Measurements from ENCODE around the gene FAM83C. TPM values are rescaled to one million over a fixed set of nuclear protein-coding genes. Genes with fewer than 3 reads are reported as not detected.

FAM83C gene
- total and polyA plus RNA-seq, 2 donors (not counting 1 experiment from before 2014, with no cell fraction given): not detected

DNA sequence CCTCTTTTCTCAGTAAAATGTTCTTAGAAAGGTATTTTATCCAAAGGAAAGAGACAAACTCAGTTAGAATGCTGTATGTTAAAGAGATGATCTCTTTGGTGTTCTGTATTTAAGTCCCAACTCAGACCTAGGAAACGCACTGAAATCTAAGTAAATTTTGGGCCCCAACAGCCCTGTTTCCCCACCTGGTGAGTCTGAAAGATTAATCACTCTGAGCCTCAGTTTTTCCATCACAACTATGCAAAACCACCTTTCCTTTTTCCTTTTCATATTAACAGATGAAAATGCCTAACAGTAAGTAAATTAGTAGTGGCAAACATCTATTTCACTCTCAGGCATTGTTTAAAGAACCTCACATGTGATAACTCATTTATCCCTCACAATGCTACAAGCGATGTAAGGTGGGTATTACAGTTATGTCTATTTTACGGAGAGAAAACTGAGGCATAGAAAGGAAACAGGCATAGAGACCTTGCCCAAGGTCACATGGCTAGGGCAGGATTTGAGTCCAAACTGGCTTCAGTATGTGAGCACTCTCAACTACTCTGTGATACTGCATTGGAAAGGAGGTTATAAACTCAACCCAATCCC, 36.0 kb upstream of the FAM83C start:
- H3K9ac ChIP-seq (ENCODE audit: low read length): no peak overlapping the region
- ATAC-seq (ENCODE audit: low read depth) (no peak), DNase-seq (no peak)
- no CpG with 5 or more reads among the region's 3 CpGs for WGBS (ENCODE audit: insufficient coverage)
- no peaks in the 10 kb centered on the region for H4K20me1 ChIP-seq (ENCODE audit: control insufficient read depth, insufficient read depth, low read length, poor library complexity, severe bottlenecking)
- no peak overlapping the region for H3K4me2 ChIP-seq (replicated peaks; ENCODE audit: low read depth, low read length, poor library complexity, severe bottlenecking)
- no peaks in the 10 kb centered on the region for H3K4me1 ChIP-seq (ENCODE audit: control insufficient read depth in 2 of 2, insufficient read depth in 2 of 2, low read length in 2 of 2)
- no peak overlapping the region for H3K4me3 ChIP-seq (ENCODE audit: control extremely low read depth in 1 of 5, extremely low read depth in 1 of 5, insufficient read depth in 1 of 5, low read depth in 2 of 5, low read length in 4 of 5)
- Mint-ChIP-seq H3K27ac (no peak overlapping the region), H3K4me3 (no peak overlapping the region), H3K4me1 (no peaks in the 10 kb centered on the region), H3K9me3 (ENCODE audit: insufficient read depth) (no peaks in the 10 kb centered on the region), H3K27me3 (no peaks in the 10 kb centered on the region)
- ChIA-PET POLR2A (no interaction called here), CTCF (no interaction called here)
- no peak overlapping the region for H2AFZ ChIP-seq (ENCODE audit: insufficient read depth, low read depth, low read length, poor library complexity, severe bottlenecking)
- no peaks in the 10 kb centered on the region for H3K27me3 ChIP-seq (replicated peaks in 1 of 4; ENCODE audit: control extremely low read depth in 1 of 4, control insufficient read depth in 3 of 4, insufficient read depth in 4 of 4, low read length in 3 of 4)
- TF ChIP-seq CTCF (IDR thresholded peaks at IDR 0.05): no peak
- TF ChIP-seq EZH2 (IDR thresholded peaks at IDR 0.05; ENCODE audit: borderline replicate concordance, insufficient read depth, low read depth, low read length, poor library complexity, severe bottlenecking): no peak
- H3K27ac ChIP-seq (ENCODE audit: low read length in 2 of 2): no peak overlapping the region
- intact Hi-C loops (cut with micrococcal nuclease): no loop called here
- H3K9me3 ChIP-seq (ENCODE audit: control extremely low read depth in 1 of 3, control insufficient read depth in 2 of 3, insufficient read depth in 1 of 3, low read length in 2 of 3): no peaks in the 10 kb centered on the region
- no peaks in the 10 kb centered on the region for H3K79me2 ChIP-seq (ENCODE audit: control insufficient read depth, insufficient read depth, low read length)
- no peaks in the 10 kb centered on the region for H3K36me3 ChIP-seq (replicated peaks in 1 of 2; ENCODE audit: control extremely low read depth in 1 of 2, control insufficient read depth in 1 of 2, extremely low read depth in 1 of 2, insufficient read depth in 2 of 2, low read length in 1 of 2)

GRCh38 chr20:35327074-35327976, 35.1 kb upstream of the FAM83C start:
- no peaks in the 10 kb centered on the region for H3K4me1 Mint-ChIP-seq
- CTCF ChIA-PET: no interaction called here
- Histone ChIP-seq H3K9ac (ENCODE audit: low read length) (no peak overlapping the region), H3K36me3 (replicated peaks in 1 of 2; ENCODE audit: control extremely low read depth in 1 of 2, control insufficient read depth in 1 of 2, extremely low read depth in 1 of 2, insufficient read depth in 2 of 2, low read length in 1 of 2) (no peaks in the 10 kb centered on the region), H3K4me2 (replicated peaks; ENCODE audit: low read depth, low read length, poor library complexity, severe bottlenecking) (no peak overlapping the region), H2AFZ (ENCODE audit: insufficient read depth, low read depth, low read length, poor library complexity, severe bottlenecking) (no peak overlapping the region), H3K4me3 (ENCODE audit: control extremely low read depth in 1 of 5, extremely low read depth in 1 of 5, insufficient read depth in 1 of 5, low read depth in 2 of 5, low read length in 4 of 5) (no peak overlapping the region), H3K27me3 (replicated peaks in 1 of 4; ENCODE audit: control extremely low read depth in 1 of 4, control insufficient read depth in 3 of 4, insufficient read depth in 4 of 4, low read length in 3 of 4) (no peaks in the 10 kb centered on the region), H3K79me2 (ENCODE audit: control insufficient read depth, insufficient read depth, low read length) (no peaks in the 10 kb centered on the region), H4K20me1 (ENCODE audit: control insufficient read depth, insufficient read depth, low read length, poor library complexity, severe bottlenecking) (no peaks in the 10 kb centered on the region), H3K4me1 (ENCODE audit: control insufficient read depth in 2 of 2, insufficient read depth in 2 of 2, low read length in 2 of 2) (no peaks in the 10 kb centered on the region), H3K27ac (ENCODE audit: low read length in 2 of 2) (no peak overlapping the region), H3K9me3 (ENCODE audit: control extremely low read depth in 1 of 3, control insufficient read depth in 2 of 3, insufficient read depth in 1 of 3, low read length in 2 of 3) (no peaks in the 10 kb centered on the region)
- POLR2A ChIA-PET: no interaction called here
- DNase-seq: no peak
- WGBS (ENCODE audit: insufficient coverage): 100% methylated on average over 2 of the region's 4 CpGs
- intact Hi-C loops (cut with micrococcal nuclease): no loop called here
- no peak overlapping the region for H3K4me3 Mint-ChIP-seq
- no peak overlapping the region for H3K27ac Mint-ChIP-seq
- no peak for TF ChIP-seq CTCF (IDR thresholded peaks at IDR 0.05)
- TF ChIP-seq EZH2 (IDR thresholded peaks at IDR 0.05; ENCODE audit: borderline replicate concordance, insufficient read depth, low read depth, low read length, poor library complexity, severe bottlenecking): no peak
- no peaks in the 10 kb centered on the region for H3K27me3 Mint-ChIP-seq
- ATAC-seq (ENCODE audit: low read depth): no peak
- no peaks in the 10 kb centered on the region for H3K9me3 Mint-ChIP-seq (ENCODE audit: insufficient read depth)
